Fibroblast of skin of abdomen (primary cell): ENCODE measurements around the gene SZT2.
A peak's percentile ranks its signal among the peaks of the same experiment; 100 is the strongest.

Experiments used
- DNase-seq: peaks from one replicate; pipeline ENCODE4 v3.0.0-alpha.2; 2013

Gene SZT2

GRCh38 chr1:43460988-43461693 lies 71.4 kb downstream of the SZT2 start:
- no peak for DNase-seq

- DNase-seq = peak; percentile 34
These were observed 73.8 kb downstream of the SZT2 start for GRCh38 chr1:43463479-43463878.

GRCh38 chr1:43464681-43465504 lies 75.2 kb downstream of the SZT2 start:
- peak; percentile 29 for DNase-seq

- no peak for DNase-seq
These were observed 75.9 kb downstream of the SZT2 start for GRCh38 chr1:43465505-43466067.

GRCh38 chr1:43466403-43466802 lies 76.7 kb downstream of the SZT2 start:
- DNase-seq = peak; percentile 22

- no peak for DNase-seq
These were observed 78.7 kb downstream of the SZT2 start for GRCh38 chr1:43468414-43468813.

GRCh38 chr1:43469932-43470331 lies 80.2 kb downstream of the SZT2 start:
- no peak for DNase-seq

GRCh38 chr1:43472087-43472462 lies 82.4 kb downstream of the SZT2 start:
- DNase-seq = no peak

GRCh38 chr1:43472463-43473151 lies 82.9 kb downstream of the SZT2 start:
- peak; percentile 97 for DNase-seq

GRCh38 chr1:43473463-43473862 lies 83.8 kb downstream of the SZT2 start:
- no peak for DNase-seq

GRCh38 chr1:43475611-43476401 lies 86.1 kb downstream of the SZT2 start:
- DNase-seq = peak; percentile 75

- no peak for DNase-seq
These were observed 88.0 kb downstream of the SZT2 start for GRCh38 chr1:43477716-43478115.

- DNase-seq = no peak
These were observed 89.7 kb downstream of the SZT2 start for GRCh38 chr1:43479414-43479813.

GRCh38 chr1:43481491-43481890 lies 91.8 kb downstream of the SZT2 start:
- peak; percentile 69 for DNase-seq

- DNase-seq = no peak
These were observed 92.5 kb downstream of the SZT2 start for GRCh38 chr1:43482215-43482614.

- DNase-seq = peak; percentile 42
These were observed 94.7 kb downstream of the SZT2 start for GRCh38 chr1:43484367-43484766.

GRCh38 chr1:43488165-43488564 lies 98.5 kb downstream of the SZT2 start:
- DNase-seq = no peak

GRCh38 chr1:43491061-43491460 lies 101.4 kb downstream of the SZT2 start:
- DNase-seq = no peak

GRCh38 chr1:43492826-43493225 lies 103.1 kb downstream of the SZT2 start:
- no peak for DNase-seq

- DNase-seq = peak; percentile 25
These were observed 104.2 kb downstream of the SZT2 start for GRCh38 chr1:43493661-43494450.

- DNase-seq = no peak
These were observed 105.5 kb downstream of the SZT2 start for GRCh38 chr1:43495204-43495603.
